NT2/D1 (cell line): ENCODE results near the gene TRIAP1.

ENCODE experiments used
- SUZ12 ChIP-seq: IDR thresholded peaks from 2 replicates; pipeline ENCODE4 v1.6.1; 2011; ENCODE audit not compliant: insufficient read length, insufficient read depth; ENCODE audit errors: extremely low read depth
- YY1 ChIP-seq: IDR thresholded peaks from 2 replicates; pipeline ENCODE4 v1.6.1; 2011; ENCODE audit not compliant: insufficient read length, insufficient read depth
- ZNF274 ChIP-seq: IDR thresholded peaks from 2 replicates; pipeline ENCODE4 v1.6.1; 2011; ENCODE audit warnings: mild to moderate bottlenecking, low read depth, low read length

- TF ChIP-seq ZNF274 = no peak
- no peak for TF ChIP-seq YY1
- TF ChIP-seq SUZ12 = no peak
Observed at GRCh38 chr12:120468821-120469449, 22.8 kb upstream of the TRIAP1 start.
